CD4-positive, alpha-beta T cell treated with Interleukin-6 for 4 hours (primary cell): ENCODE measurements around the gene NEO1.
"Not testable (repeated sequence)": the region's sequence is repeated elsewhere in the genome, so short reads cannot be mapped to it uniquely, and the experiment has no call there.

Source experiments
- DNase-seq: peaks from one replicate; pipeline ENCODE4 v3.0.0-alpha.2; 2020; ENCODE audit warnings: mixed read lengths

The NEO1 gene

DNA sequence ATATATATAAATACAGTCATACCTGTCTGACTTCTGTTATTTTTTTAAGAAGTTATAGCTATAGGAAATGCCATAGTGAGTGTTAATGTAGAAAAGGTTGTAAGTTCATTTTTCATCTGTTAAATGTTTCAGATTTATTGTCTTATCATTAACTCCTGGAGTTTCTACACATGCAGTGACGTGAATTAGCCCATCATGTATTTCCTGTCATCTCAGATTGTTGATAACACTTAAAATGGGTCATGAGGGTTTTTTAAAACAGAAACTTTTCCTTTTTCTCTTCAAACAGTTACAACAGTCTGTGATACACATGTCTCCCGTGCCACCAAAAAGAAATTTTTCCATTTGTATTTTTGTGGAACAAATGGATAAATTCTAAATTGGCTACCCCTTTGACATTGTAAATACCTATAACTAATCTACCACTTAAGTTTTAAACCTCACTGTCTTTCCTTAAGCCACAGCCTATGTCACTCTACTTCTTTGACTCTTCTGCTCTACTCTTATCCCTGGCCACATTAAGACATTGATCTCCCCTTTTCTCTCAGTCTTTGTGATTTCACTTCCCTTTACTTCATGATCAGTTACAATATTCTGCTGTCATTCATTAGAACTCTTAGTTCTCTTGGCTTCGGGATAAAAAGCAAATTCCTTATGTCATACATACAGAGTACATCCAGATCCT lies 89.1 kb downstream of the NEO1 start:
- no peak for DNase-seq

DNA sequence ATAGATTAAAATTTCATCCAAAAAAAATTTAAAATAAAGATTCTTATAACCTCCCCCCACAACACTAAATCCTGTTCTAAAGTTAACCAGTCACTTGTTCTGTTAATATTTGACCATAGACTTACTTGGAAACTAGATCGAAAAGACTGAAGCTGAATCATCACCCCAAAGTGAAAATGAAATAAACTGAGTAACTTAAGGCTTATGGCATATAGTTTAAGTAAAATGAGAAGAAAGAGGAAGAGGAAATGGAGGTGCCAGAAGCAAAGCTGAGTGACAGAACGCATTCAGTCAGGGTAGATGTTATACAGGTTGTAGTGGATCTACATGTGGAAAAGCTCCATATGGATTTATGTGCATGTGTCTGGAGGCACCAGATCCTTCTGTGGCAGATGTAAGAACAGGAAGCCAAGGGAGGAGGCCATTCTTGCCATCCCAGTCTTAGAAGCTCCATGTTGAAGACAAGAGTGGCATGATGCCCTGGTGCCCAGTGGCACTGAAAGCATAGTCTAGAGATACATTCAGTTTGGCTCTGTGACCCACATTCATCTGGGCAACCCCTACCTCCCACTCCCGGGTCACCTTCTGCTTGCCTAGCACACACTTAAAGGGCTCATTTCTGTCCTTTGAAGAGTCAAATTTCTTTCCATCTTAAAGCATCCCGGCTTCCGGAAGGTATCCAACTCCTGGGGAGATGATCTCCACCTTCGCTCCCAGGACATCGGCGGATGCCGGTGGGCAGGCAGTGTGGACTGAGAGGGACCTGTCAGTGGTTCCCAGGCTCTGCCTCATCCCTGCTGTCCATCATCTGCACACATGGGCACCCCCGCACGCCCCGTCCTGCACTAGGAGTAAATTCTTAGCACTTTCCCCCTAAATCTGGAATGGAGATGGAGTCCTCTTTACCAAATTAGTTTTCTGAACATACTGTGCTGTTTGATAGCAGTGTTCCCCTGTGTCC lies 90.8 kb downstream of the NEO1 start:
- DNase-seq = no peak

DNA sequence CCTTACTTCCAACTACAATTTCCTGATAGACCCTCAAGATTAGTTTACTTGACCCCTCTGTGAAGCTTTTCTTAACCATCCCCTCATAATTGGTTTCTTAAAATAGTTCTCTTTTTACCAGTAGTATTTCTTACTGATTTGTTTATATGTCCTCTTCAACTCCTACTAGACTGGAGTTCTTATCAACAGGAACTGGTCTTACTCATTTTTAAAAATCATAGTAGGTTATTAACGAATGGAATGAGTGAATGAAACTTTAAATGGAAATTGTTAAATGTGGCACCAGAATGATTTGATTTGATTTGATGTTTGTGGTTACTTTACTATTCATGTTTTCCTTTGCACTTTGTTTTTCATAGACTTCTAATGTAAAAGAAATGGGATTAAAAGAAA lies 91.5 kb downstream of the NEO1 start:
- no peak for DNase-seq

DNA sequence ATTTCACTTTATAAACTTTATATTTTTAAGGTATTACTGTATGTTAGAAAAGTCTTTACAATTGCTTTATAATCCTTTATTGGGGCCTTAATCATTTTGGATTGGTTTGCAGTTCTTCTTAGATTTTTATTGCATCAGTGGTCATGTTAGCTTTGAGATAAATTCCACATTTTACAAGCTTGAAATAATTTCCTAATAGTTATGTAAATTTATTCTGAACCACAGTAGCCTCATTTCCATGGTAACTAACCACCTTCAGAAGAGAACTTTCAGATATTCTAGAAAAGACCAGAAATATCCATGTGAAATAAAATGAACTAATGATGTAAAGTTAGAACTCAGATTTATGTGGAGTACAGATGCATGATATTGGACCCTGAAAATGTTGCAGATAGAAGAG lies 94.2 kb downstream of the NEO1 start:
- no peak for DNase-seq

DNA sequence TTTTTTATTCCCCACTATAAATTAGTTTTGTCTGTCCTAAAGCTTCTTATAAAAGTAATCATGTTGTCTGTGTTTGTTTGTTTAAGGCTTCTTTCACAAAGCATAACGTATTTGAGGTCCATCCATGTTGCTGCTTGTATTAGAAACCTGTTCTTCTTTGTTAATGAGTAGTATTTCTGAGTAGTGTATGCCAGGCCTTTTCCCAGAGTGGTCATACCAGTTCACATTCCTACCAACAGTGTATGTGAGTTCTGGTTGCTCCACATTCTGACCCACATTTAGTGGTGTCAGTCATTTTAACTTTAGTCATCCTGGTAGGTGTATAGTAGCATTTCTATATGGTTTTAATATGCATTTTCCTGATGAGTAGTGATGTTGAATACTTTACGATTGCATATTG lies 98.6 kb downstream of the NEO1 start:
- DNase-seq = no peak

DNA sequence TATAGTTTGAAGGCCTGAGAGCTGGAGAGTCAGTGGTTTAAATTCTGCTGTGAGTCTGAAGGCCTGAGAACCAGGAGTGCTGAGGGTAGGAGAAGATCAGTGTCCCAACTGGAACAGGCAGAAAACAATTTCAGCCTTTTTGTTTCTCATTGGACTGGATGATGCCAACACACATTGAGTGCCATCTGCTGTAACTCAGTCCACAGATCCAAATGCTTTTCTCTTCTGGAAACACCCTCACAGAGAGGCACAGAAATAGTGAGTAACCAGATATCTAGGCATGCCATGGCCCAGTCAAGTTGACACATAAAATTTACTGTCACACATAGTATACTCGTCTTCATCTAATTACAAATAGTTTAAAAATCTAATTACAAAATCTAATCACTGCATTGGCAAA lies 100.8 kb downstream of the NEO1 start:
- DNase-seq = no peak

DNA sequence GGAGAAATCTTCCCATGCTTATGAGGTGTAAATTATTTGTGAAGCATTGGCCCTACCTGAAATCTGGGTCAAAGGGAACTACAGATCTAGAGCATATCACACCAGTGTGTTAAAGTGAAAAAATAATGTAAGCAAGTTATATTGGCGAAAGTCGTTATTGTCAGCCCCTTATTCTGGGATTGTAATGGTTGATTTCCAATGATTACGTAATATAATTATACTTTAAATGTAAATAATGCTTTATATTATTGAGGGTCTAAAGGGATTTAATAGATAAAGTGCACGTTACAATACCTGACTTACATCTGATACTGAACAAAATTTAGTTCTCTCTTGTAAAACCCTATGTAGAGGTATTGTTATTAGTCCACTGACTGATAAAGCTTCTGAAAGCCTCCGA lies 101.2 kb downstream of the NEO1 start:
- no peak for DNase-seq

DNA sequence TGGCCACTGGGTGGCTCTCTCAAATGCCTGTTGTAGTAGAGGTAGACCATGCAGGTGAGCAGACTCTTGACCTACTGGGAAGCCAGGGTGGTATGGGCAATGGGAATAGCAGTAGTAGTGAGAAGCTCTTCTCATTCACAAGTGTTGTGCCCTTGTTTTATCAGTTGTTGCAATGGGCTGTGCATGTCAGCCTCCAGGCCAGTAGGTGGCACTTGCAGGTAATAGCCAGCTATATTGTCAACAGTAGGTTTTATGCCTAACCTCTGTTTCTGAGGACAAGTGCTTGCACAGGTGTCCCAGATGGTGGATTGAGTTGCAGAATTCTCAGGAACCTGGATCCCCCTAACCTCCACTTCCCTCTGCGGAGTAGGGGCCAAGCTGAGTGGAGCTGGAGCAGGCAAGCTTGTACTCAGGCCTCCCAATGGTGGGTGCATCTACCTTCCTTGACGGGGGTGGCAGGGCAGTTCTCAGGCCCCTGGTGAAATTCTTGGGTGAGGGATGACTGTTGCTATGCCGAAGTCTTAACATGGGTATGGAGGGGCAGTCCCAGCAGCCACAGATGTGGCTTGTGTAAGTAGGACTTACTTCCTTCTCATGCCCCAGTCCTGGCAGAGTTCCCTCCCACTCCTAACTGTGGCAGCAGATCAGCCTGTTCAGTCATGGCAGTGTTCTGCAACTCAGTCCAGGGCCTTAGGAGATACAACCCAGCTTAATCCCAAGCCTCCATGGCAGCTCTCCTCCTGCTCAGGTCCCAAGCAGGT lies 104.3 kb downstream of the NEO1 start:
- no peak for DNase-seq

DNA sequence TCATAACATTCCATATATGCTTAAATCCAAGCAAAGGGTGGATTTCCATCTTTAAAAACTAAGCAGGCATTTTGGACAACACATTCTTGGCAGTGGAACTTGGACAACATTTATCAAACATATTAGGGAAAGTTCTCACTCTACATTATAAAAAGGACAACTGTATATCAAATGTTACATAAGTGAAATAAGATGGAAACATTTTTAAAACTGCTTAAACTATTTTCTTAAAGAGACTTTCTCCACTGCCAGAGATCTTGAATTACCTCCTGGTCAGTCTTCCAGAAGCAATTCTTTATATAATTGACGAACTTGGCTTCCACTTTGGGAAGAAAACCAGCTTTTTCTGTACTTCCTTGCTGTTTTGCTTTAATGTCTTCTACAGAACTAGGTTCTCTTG lies 109.3 kb downstream of the NEO1 start:
- no peak for DNase-seq

DNA sequence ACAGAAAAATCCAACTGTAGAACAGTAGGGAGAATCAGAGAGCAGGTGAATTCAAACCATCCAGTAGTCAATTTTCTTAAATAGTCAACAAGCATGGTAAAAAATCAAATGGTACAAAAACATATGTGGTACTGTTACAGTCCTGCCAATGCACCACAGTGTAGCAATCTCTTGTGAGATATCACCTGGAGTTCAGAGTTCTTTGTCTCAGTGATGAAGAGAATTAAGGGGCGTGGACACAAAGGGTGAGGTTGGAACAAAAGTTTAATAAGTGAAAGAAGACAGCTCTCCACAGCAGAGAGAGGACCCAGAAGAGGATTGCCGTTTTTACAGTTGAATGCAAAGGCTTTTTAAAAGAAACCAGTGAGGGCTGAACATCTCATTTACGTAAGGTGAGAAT lies 113.2 kb downstream of the NEO1 start:
- DNase-seq = no peak

DNA sequence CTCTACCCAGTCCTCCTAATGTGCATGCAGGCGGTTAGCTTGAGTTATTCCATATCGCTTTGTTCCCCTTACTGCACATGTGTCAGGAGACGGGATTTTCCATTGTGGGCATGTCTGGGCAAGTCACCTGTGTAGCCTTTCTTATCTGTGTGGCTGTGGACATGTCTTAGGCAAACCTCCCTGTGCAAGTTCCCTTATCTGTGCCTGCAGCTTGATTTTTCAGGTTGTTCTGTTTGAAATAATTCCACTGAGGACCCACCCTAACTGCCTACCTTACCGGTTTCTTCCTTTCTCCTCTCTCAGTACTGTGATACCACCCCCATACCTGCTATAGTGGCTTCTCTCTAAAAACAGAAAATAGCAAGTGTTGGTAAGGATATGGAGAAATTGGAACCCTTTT lies 113.6 kb downstream of the NEO1 start:
- DNase-seq = no peak

DNA sequence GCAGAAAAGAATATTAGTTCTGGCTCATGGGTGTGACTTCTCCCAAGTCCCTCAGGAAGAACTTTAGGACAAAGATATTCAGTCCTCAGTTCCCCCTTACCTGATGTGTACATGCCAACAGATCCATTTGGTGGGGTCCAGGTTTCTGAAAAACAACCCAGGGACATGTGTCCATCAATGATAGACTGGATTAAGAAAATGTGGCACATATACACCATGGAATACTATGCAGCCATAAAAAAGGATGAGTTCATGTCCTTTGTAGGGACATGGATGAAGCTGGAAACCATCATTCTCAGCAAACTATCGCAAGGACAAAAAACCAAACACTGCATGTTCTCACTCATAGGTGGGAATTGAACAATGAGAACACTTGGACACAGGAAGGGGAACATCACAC lies 114.4 kb downstream of the NEO1 start:
- DNase-seq = not testable (repeated sequence)

DNA sequence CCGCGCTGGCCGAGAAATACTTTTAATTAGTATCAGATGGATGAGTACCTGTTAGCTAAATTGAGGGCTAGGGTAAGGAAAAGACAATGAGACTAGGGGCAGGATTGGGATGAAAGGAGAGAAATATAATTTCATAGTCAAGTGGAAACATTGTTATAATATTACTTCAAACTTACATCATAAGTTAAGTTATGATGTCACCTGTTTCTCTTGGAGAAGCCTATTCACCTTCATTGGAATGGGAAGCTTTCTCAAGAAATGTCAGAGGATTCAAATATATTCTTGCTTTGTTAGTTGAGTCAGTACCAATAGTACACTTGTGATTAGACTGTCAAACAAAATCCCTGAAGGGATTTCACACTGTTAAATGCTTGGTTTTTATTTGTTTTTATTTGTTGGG lies 116.2 kb downstream of the NEO1 start:
- no peak for DNase-seq

DNA sequence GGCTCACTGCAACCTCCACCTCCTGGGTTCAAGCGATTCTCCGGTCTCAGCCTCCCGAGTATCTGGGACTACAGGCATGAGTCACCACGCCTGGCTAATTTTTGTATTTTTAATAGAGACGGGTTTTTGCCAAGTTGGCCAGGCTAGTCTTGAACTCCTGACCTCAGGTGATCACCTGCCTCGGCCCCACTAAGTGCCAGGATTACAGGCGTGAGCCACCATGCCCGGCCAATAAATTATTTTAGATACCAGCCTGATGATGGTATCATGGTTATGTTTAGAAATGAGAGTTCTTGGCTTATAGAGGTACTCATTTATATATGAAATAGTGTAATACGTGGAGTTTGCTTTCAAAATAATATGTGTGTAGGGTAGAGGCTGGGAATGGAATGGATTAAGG lies 119.4 kb downstream of the NEO1 start:
- DNase-seq = no peak

DNA sequence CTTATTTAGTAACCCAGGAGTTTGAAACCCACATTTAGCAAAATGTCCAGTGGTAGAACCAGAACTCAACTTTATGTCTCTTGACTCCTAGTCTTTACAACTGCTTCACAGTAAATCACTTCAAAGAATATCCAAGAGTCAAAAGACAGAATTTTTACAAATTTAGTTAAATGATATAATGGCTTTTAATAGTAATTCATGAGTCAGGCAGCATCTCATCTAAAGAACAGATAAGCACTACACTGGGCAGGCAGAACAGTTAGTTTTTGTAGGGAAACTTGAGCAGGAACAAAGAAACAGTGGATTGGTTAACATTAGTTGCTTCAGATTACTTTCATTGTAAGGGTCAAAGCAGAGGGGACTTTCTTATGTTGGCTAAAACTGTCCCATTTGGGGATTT lies 120.2 kb downstream of the NEO1 start:
- no peak for DNase-seq

DNA sequence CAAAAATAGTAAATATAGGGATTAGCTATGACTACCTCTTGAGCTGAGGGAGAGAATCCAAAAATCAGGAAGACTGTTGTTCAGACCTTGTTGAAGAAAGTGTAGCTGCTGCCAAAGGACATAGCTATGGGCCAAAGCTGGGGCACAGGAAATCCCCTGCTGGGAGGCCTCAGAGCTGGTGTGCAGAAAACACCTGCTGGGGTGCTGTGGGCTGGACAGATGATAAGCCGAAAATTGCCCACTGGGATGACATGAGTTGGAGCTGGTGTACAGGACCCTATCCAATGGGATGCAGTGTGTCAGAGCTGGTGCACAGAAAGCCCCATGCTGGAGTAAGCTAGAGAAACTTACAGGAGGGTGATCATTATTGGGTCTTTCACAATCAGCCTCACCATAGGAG lies 121.9 kb downstream of the NEO1 start:
- DNase-seq = no peak

DNA sequence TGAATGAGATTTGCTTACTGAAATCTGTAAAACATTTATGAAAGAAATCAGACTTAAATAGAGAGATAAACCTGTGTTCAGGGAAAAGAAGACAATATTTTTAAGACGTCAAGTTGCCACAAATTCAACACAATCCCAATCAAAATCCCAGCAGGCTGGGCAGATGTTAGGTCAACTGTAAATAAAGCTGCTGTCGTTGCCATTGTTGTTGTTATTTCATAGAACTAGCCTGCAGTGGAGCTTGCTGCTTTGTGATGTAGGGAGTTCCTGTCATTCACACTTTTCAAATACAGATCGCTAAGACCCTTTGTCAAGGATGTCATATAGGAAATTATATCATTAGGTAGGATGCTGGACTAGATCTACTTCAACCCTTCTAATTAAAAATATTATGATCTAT lies 123.1 kb downstream of the NEO1 start:
- DNase-seq = no peak

DNA sequence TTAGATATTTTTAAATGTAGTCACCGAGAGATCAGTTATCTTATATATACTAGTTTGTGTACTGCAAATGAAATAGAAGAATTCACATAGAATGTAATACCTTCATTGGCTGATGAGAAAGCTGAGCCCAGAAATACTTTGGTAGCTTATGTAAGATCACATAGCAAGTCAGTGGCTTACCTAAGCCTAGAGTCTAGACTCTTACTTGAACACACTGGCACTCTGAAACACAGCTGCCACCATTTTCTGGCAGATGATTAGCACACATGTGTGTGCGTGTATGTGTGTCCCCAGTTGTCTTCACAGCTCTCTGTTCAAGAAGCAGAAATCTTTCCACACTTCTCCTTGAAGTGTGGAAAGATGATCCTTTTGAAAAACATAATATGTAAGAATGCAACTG lies 124.3 kb downstream of the NEO1 start:
- DNase-seq = no peak

DNA sequence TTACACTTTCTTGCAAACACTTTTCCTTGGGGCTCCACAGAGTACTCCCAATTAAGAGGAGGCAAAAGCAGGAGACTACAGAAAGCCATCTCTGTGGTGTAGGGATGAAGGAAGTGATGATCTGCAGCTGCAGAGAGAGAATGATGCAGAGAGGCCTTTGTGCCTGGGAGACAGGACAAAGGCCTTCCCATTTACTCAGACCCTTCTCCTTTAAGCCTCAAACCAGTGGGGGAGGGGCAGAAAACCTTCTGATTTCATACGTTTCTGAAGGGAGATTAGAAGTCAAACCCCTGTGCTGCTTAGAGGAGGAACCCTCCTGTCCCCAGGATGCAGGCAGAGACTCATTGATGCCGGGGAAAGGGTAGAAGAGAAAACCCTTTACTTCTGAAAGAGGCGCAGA lies 130.8 kb downstream of the NEO1 start:
- DNase-seq = no peak

DNA sequence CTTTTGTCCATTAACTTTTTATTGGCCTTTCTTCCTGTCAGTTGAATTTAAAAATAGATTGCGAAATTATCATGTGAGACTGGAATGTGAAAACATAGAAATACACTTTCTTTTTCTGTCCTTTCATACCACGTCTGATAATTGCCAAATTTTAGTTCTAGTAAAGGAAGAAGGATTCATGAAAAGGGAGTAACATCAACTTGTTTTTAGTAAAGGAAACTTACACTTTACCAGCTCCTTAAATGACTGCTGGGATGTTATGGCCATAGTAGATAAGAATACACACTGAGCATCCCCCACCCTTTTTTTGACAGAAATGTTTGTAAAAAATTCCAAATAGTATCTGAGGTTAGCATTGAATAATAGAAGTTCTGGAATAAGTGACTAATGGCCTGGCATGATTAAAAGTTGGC lies 137.9 kb downstream of the NEO1 start:
- no peak for DNase-seq

DNA sequence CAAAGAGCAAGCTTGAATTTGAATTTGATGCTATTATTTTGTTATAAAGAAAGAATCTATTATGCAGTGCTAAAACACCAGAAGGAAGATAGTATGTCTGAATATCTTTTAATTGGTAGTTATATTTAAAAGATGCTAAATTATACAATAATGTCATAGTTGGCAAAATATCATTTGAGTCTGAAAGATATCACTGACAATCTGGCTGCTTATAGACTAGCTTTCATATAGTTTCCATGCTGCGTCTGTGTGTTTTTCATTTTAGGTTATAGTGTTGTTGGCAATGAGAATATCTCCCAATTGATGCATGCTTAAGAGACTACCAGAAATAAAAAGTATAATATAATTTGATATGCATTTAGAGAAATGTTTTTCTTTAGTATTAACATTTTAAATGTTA lies 142.9 kb downstream of the NEO1 start:
- DNase-seq = no peak

DNA sequence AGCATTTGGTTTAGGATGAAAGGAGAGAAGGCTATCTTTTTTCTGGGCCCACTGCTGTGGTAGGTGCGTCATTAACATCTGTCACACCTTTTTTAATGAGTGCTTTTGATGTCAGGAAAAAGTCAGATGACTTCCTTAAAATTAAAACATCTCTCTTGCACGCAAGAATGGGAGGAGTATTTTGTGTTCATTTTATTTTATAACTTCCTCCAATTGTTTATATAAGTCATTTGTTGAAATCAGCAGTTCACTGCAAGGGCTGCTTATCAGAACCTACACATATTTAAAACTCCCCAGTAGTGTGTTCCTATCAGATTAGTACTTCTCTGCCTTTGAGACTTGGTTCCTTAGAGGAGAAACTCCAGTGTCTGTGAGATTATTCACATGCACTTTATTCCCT lies 143.8 kb downstream of the NEO1 start:
- DNase-seq = no peak

DNA sequence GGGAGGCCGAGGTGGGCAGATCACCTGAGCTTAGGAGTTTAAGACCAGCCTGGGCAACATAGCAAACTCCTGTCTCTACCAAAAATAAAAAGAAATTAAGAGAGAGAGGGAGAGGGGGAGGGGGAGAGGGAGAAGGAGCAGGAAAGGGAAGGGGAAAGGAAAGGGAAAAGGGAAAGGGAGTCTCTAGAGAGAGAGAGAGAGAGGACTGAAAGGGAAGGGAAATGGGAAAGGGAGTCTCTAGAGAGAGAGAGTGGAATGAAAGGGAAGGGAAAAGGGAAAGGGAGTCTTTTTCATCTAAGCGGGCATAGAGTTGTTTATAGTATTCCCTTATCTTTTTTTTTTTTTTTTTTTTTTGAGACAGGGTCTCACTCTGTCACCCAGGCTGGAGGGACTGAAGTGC lies 148.1 kb downstream of the NEO1 start:
- DNase-seq = no peak

DNA sequence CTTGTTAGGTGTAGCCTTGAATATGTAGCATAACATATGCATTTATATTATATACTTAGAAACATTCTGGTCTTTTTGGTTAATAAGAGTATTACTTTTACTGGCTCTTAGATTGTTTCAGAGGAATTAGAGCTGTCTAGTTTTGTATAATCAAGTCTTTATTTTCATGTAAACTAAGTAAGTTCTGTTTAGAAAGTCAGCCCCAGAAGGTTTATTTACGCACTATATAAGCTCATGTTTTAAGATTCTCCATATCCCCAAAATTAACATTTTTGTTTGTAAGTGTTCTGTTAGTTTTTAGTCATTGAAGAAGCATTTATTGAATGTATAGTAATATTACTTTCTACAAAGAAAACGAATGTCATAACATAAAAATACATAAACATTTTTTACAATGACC lies 158.4 kb downstream of the NEO1 start:
- DNase-seq = no peak
